HCT116 (cell line): ENCODE measurements around the gene C9orf43. TPM values are rescaled to one million over a fixed set of nuclear protein-coding genes. Genes with fewer than 3 reads are reported as not detected.

Source experiments
- ATAC-seq: fragments of 200-7000 bp; cut with Tn5 transposase; 2 replicates; pipeline ENCODE4 v1.9.1; 2020; ENCODE audit warnings: mild to moderate bottlenecking, moderate library complexity
- BruUV-seq: library from RNA; stranded (reverse); fragments of 400-500 nt; replicated peaks from 2 replicates; lab custom pipeline; 2021; lab: Mats Ljungman, UMichigan
- CTCF ChIA-PET: fragments of 300-600 bp; sonication (Branson Sonifier 250); formaldehyde crosslinking; loops from one replicate; lab custom pipeline; 2021; ENCODE audit warnings: antibody characterized with exemption; lab: Charles Lee
- POLR2A ChIA-PET: fragments of 300-600, 350-600 bp; sonication (Branson Sonifier 250); formaldehyde crosslinking; loops from one replicate; lab custom pipeline; 2021; ENCODE audit warnings: antibody characterized with exemption; lab: Charles Lee
- RAD21 ChIA-PET, 2 experiments: fragments of 300-600 bp; sonication (Branson Sonifier 250); formaldehyde crosslinking; loops; one replicate each; lab custom pipeline; 2023; ENCODE audit warnings: low total read pairs in 2 of 2; ENCODE audit not compliant: uncharacterized antibody in 2 of 2, unreplicated experiment in 2 of 2, low non-redundant PET in 1 of 2; lab: Charles Lee
- DNase-seq: peaks from one replicate; pipeline ENCODE4 v3.0.0-alpha.2; 2010; ENCODE audit warnings: low read depth, low spot score
- H2AFZ ChIP-seq: fragments of 200-600 bp; shearing (Covaris generic), sonication (generic); 2 replicates; pipeline ENCODE4 v1.6.1; 2017; ENCODE audit warnings: low read depth, mixed run types, mixed read lengths, antibody characterized with exemption, low read length; ENCODE audit not compliant: poor library complexity, severe bottlenecking
- H3K27ac ChIP-seq: 2 replicates; pipeline ENCODE4 v1.5.1; 2012; ENCODE audit warnings: low read depth, low read length
- H3K27me3 ChIP-seq: fragments of 200-600 bp; sonication (generic); 2 replicates; pipeline ENCODE4 v1.6.1; 2016; ENCODE audit warnings: mixed run types, low read length, mixed read lengths; ENCODE audit not compliant: insufficient read depth
- H3K36me3 ChIP-seq, 2 experiments: fragments of 200-500 bp in 1 of 2; fragments of 200-600 bp in 1 of 2; sonication (Bioruptor generic) in 1 of 2; sonication (generic) in 1 of 2; 2 replicates each; pipeline versions ENCODE4 v1.5.1 to v1.6.1; 2014 to 2016; ENCODE audit warnings: low read length in 2 of 2, inconsistent platforms in 1 of 2, mixed read lengths in 1 of 2, mixed run types in 1 of 2; ENCODE audit not compliant: insufficient read depth in 2 of 2, control insufficient read depth in 1 of 2
- H3K4me1 ChIP-seq, 2 experiments: fragments of 200-600 bp in 1 of 2; sonication (generic) in 1 of 2; 2 replicates each; pipeline versions ENCODE4 v1.5.1 to v1.6.1; 2012 to 2017; ENCODE audit warnings: low read length in 2 of 2, inconsistent platforms in 1 of 2, mild to moderate bottlenecking in 1 of 2, mixed read lengths in 1 of 2, mixed run types in 1 of 2, moderate library complexity in 1 of 2; ENCODE audit not compliant: insufficient read depth in 2 of 2, control insufficient read depth in 1 of 2
- H3K4me2 ChIP-seq: fragments of 200-600 bp; sonication (generic); 2 replicates; pipeline ENCODE4 v1.6.1; 2017; ENCODE audit warnings: mixed run types, low read length, mixed read lengths
- H3K4me3 ChIP-seq, 2 experiments: fragments of 200-600 bp in 1 of 2; sonication (generic) in 1 of 2; replicated peaks in 1 of 2; 2 replicates each; pipeline ENCODE4 v1.5.1; 2011 to 2016; ENCODE audit warnings: low read length in 2 of 2, control low read depth in 1 of 2, low read depth in 1 of 2, mild to moderate bottlenecking in 1 of 2, mixed read lengths in 1 of 2, mixed run types in 1 of 2
- H3K79me2 ChIP-seq: fragments of 200-600 bp; sonication (generic); 2 replicates; pipeline ENCODE4 v1.6.1; 2017; ENCODE audit warnings: mild to moderate bottlenecking, mixed run types, low read length, moderate library complexity, mixed read lengths; ENCODE audit not compliant: insufficient read depth
- H3K9ac ChIP-seq: fragments of 200-600 bp; sonication (generic); 2 replicates; pipeline ENCODE4 v1.6.1; 2016; ENCODE audit warnings: low read length, mixed read lengths
- H3K9me2 ChIP-seq: fragments of 200-600 bp; sonication (generic), shearing (Covaris generic); 2 replicates; pipeline ENCODE4 v1.6.1; 2017; ENCODE audit warnings: mixed run types, mild to moderate bottlenecking, moderate library complexity; ENCODE audit not compliant: insufficient read depth
- H3K9me3 ChIP-seq, 2 experiments: fragments of 200-500 bp in 1 of 2; fragments of 200-600 bp in 1 of 2; sonication (Bioruptor generic) in 1 of 2; sonication (generic) in 1 of 2; 2 replicates each; pipeline ENCODE4 v1.6.1; 2014 to 2017; ENCODE audit warnings: low read length in 2 of 2, mixed read lengths in 2 of 2, inconsistent platforms in 1 of 2, low read depth in 1 of 2, mild to moderate bottlenecking in 1 of 2, mixed run types in 1 of 2, moderate library complexity in 1 of 2; ENCODE audit not compliant: control insufficient read depth in 1 of 2, insufficient read depth in 1 of 2
- H4K20me1 ChIP-seq: fragments of 200-600 bp; sonication (generic), shearing (Covaris generic); 2 replicates; pipeline ENCODE4 v1.6.1; 2017; ENCODE audit warnings: mixed run types, mild to moderate bottlenecking, moderate library complexity; ENCODE audit not compliant: insufficient read depth
- EZH2phosphoT487 ChIP-seq: fragments of 200-600 bp; IDR thresholded peaks from 2 replicates; pipeline ENCODE4 v1.6.1; 2018; ENCODE audit warnings: antibody characterized with exemption, borderline replicate concordance
- RAD21 ChIP-seq: IDR thresholded peaks from 2 replicates; pipeline ENCODE4 v1.6.1; 2012; ENCODE audit warnings: low read depth, mild to moderate bottlenecking
- ZNF274 ChIP-seq: fragments of 200-500 bp; sonication (Bioruptor generic); IDR thresholded peaks from 2 replicates; pipeline ENCODE4 v1.6.1; 2014; ENCODE audit warnings: mild to moderate bottlenecking, low read depth, low read length, inconsistent platforms
- intact Hi-C: fragments of 100-400 bp; cut with micrococcal nuclease; formaldehyde crosslinking; loops from 2 replicates; pipeline ENCODE4 v1.10.0; 2022
- total RNA-seq: library from RNA; stranded (reverse); gene quantifications from one replicate; pipeline ENCODE4 v1.2.1, GENCODE V29; 2021; ENCODE audit not compliant: unreplicated experiment
- TF ChIP-seq, protein P1 (sequence below): IDR thresholded peaks from 2 replicates; pipeline ENCODE4 v1.6.1; 2012

Gene C9orf43
- total RNA-seq, 1 experiment from 2014 or later: 0.71 TPM

GRCh38 chr9:113388833-113389232 is 21.7 kb upstream of the C9orf43 start:
- Histone ChIP-seq H3K4me3 (no peak overlapping the region), H3K27me3 (no peaks in the 10 kb centered on the region), H4K20me1 (no peaks in the 10 kb centered on the region), H3K4me2 (no peak overlapping the region), H3K9me2 (no peaks in the 10 kb centered on the region), H3K27ac (no peak overlapping the region), H3K79me2 (no peaks in the 10 kb centered on the region), H3K9ac (no peak overlapping the region), H3K4me1 (no peaks in the 10 kb centered on the region), H2AFZ (no peak overlapping the region), H3K36me3 (peaks cover 0 to 3% of the 10 kb centered on the region in 2 experiments; a peak in 1 of 4 replicates), H3K9me3 (no peaks in the 10 kb centered on the region)
- POLR2A ChIA-PET: interaction anchor here (0.8 kb wide), 1 partner anchor 13 kb away, joined by 3 read pairs; no protein-coding TSS in a partner anchor
- no peak for TF ChIP-seq EZH2phosphoT487
- RAD21 ChIA-PET: no interaction called here
- no TSS peak for BruUV-seq
- intact Hi-C loops: no loop called here
- no peak for DNase-seq
- ATAC-seq: no peak
- CTCF ChIA-PET: no interaction called here

DNA sequence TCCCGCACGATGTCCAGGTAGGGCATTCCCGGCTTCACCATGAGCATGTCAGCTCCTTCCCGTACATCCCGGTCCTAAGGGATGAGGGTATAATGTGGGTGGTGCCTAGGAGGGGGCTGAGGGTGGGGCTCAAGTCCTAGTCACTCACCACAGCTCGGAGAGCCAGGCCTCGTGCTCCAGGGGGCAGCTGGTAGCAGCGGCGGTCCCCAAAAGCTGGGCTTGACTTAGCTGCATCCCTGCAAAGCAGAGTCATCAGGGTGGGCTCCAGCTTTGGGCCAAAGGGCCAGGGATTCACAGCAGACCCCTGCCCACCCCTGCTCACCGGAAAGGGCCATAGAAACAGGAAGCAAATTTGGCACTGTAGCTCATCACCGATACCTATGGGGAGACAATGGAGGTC is 21.1 kb upstream of the C9orf43 start:
- Histone ChIP-seq H3K9me2 (no peaks in the 10 kb centered on the region), H2AFZ (no peak overlapping the region), H3K9me3 (no peaks in the 10 kb centered on the region), H3K4me2 (no peak overlapping the region), H3K4me3 (no peak overlapping the region), H3K36me3 (peaks cover 0 to 3% of the 10 kb centered on the region in 2 experiments; a peak in 1 of 4 replicates), H3K9ac (no peak overlapping the region), H3K4me1 (no peaks in the 10 kb centered on the region), H3K27ac (no peak overlapping the region), H3K79me2 (no peaks in the 10 kb centered on the region), H3K27me3 (no peaks in the 10 kb centered on the region), H4K20me1 (no peaks in the 10 kb centered on the region)
- POLR2A ChIA-PET: no interaction called here
- CTCF ChIA-PET: no interaction called here
- no peak for ATAC-seq
- RAD21 ChIA-PET: no interaction called here
- BruUV-seq: no TSS peak
- DNase-seq: no peak
- intact Hi-C loops: no loop called here
- TF ChIP-seq ZNF274 (no peak), RAD21 (no peak)
- TF ChIP-seq, protein P1, sequence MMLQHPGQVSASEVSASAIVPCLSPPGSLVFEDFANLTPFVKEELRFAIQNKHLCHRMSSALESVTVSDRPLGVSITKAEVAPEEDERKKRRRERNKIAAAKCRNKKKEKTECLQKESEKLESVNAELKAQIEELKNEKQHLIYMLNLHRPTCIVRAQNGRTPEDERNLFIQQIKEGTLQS: no peak
- TF ChIP-seq, all 23 proteins: peak for 0
